ENCODE data around the gene HOTAIR. TPM values are rescaled to one million over a fixed set of nuclear protein-coding genes. Genes with fewer than 3 reads are reported as not detected.

The HOTAIR gene
- total RNA-seq, 1 donor from 2014 or later: not detected

DNA sequence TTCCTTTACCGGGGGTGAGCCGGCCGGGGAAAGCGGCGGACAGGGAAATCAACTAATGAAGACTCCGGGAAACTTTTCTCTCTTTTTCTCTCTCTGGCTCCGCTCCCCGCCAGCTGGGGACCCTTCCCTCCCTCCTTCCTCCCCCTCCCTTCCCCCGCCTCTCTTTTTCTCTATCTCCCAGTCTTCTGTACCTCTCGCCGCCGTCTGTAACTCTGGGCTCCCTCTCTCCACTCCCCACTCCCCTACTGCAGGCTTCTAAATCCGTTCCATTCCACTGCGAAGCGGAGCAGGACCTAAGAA, 8.7 kb downstream of the HOTAIR start:
- DNase-seq (ENCODE audit: low spot score, unreplicated experiment): no peak
- Mint-ChIP-seq H3K27me3 (peaks cover 98% of the 10 kb centered on the region), H3K27ac (no peak overlapping the region), H3K4me1 (ENCODE audit: low read depth) (no peaks in the 10 kb centered on the region), H3K36me3 (ENCODE audit: insufficient read depth) (no peaks in the 10 kb centered on the region), H3K4me3 (ENCODE audit: low read depth) (no peak overlapping the region), H3K9me3 (ENCODE audit: low read depth) (no peaks in the 10 kb centered on the region)
- TF ChIP-seq, protein P1, sequence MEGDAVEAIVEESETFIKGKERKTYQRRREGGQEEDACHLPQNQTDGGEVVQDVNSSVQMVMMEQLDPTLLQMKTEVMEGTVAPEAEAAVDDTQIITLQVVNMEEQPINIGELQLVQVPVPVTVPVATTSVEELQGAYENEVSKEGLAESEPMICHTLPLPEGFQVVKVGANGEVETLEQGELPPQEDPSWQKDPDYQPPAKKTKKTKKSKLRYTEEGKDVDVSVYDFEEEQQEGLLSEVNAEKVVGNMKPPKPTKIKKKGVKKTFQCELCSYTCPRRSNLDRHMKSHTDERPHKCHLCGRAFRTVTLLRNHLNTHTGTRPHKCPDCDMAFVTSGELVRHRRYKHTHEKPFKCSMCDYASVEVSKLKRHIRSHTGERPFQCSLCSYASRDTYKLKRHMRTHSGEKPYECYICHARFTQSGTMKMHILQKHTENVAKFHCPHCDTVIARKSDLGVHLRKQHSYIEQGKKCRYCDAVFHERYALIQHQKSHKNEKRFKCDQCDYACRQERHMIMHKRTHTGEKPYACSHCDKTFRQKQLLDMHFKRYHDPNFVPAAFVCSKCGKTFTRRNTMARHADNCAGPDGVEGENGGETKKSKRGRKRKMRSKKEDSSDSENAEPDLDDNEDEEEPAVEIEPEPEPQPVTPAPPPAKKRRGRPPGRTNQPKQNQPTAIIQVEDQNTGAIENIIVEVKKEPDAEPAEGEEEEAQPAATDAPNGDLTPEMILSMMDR (IDR thresholded peaks at IDR 0.05; ENCODE audit: unreplicated experiment): no peak

DNA sequence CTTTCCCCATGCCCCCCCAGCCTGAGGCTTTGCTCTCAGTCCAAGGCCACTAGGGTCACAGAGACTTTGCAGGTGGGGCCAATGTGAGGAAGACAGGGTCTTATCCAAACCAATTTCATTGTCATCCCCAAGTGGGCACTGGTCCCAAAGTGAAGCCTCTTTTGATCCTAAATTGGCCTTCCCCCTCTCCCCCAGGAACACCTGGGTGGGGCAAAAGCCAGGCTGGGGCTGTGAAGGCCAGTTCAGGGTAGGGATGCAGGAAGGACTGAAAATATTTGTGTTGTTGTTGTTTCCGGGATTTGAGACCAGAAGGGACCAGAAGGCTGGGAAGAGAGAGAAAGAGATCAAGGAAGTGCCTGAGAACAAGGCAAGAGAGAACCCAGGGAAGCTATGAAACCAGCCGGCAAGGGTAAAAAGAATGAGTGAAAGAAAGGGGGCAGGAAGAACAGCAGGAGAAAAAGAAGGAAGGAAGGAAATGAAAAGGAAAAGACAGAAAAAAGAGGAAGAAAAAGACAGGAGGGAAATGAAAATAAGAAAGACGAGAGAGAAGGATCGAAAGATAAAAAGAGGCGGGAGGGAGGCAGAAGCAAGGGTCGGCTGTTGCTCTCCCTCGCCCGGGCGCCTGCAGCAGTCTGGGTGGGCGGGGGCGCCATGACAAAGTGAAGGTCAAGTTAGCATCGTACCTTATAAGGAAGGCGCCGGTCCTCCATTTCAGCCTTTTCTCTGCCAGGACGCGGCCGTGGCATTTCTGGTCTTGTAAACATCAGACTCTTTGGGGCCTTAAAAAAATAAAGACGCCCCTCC, 9.3 kb downstream of the HOTAIR start:
- no peaks in the 10 kb centered on the region for H3K4me1 Mint-ChIP-seq (ENCODE audit: low read depth)
- no peaks in the 10 kb centered on the region for H3K36me3 Mint-ChIP-seq (ENCODE audit: insufficient read depth)
- H3K9me3 Mint-ChIP-seq (ENCODE audit: low read depth): no peaks in the 10 kb centered on the region
- TF ChIP-seq, protein P1 (IDR thresholded peaks at IDR 0.05; ENCODE audit: unreplicated experiment): no peak
- H3K27me3 Mint-ChIP-seq: peaks cover 98% of the 10 kb centered on the region
- H3K27ac Mint-ChIP-seq: no peak overlapping the region
- no peak overlapping the region for H3K4me3 Mint-ChIP-seq (ENCODE audit: low read depth)
- DNase-seq (ENCODE audit: low spot score, unreplicated experiment): no peak

DNA sequence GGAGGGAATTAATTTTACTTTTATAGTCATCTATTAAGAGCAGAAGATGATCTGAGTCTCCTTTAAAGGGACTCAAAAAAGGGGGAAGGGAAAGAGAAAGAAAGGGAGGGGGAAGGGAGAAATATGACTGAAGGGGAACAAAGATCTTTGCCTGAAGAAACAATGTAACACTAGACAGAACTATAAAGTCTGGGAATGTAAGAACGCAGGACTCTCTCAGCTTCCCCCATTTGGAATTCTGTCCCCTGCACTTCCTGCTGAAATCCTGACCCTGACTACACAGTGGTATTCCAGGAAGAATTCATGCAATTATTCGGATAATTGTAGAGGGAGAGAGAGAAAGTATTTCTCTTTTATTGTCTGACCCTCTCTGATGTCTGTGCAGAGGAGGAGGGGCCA, 10.4 kb downstream of the HOTAIR start:
- Mint-ChIP-seq H3K4me3 (ENCODE audit: low read depth) (no peak overlapping the region), H3K4me1 (ENCODE audit: low read depth) (no peaks in the 10 kb centered on the region), H3K9me3 (ENCODE audit: low read depth) (no peaks in the 10 kb centered on the region), H3K27me3 (peaks cover 98% of the 10 kb centered on the region), H3K27ac (no peak overlapping the region), H3K36me3 (ENCODE audit: insufficient read depth) (no peaks in the 10 kb centered on the region)
- TF ChIP-seq, protein P1 (IDR thresholded peaks at IDR 0.05; ENCODE audit: unreplicated experiment): no peak
- no peak for DNase-seq (ENCODE audit: low spot score, unreplicated experiment)

DNA sequence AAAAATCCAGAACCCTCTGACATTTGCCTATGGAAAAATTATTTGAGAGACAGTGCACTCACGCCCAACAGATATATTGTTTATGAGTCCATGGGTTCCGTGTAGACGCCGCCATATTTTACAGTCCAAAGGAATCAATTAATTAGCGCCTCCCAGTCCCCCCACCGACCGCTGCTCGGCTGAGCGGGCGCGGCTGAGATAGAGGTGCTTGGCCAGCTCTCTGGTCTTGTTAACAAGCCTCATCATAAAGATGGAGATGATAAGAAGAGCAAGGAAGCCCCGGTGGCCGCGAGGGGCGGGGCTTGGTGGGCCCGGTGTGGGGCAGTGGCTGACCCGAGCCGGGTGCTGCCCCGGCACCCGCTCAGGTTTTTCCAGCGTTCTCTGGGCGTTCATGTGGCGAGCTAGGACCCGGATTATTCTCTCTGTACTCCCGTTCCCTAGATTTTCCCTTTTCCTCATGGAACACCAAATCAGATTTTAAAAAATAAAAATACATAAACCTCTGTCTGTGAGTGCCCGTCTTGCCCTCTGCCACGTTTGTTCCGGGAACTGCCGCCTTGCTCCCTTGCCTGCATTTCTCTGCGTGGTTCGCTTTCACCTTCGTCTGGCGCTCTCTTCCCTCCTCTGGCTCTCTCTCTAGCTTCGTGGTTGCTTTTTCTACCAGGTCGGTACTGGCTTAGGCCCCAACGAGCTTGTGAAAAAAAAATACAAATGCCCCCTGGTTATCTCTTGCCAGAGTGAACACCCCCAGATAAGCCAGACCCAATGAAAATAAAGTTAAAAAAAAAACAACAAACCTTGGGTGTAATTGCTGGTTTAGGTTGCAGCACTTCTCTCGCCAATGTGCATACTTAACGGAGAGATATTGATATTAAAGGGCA, 11.1 kb downstream of the HOTAIR start:
- no peak for DNase-seq (ENCODE audit: low spot score, unreplicated experiment)
- no peaks in the 10 kb centered on the region for H3K36me3 Mint-ChIP-seq (ENCODE audit: insufficient read depth)
- peaks cover 98% of the 10 kb centered on the region for H3K27me3 Mint-ChIP-seq
- H3K9me3 Mint-ChIP-seq (ENCODE audit: low read depth): no peaks in the 10 kb centered on the region
- H3K27ac Mint-ChIP-seq: no peak overlapping the region
- TF ChIP-seq, protein P1 (IDR thresholded peaks at IDR 0.05; ENCODE audit: unreplicated experiment): no peak
- H3K4me3 Mint-ChIP-seq (ENCODE audit: low read depth): no peak overlapping the region
- no peaks in the 10 kb centered on the region for H3K4me1 Mint-ChIP-seq (ENCODE audit: low read depth)

DNA sequence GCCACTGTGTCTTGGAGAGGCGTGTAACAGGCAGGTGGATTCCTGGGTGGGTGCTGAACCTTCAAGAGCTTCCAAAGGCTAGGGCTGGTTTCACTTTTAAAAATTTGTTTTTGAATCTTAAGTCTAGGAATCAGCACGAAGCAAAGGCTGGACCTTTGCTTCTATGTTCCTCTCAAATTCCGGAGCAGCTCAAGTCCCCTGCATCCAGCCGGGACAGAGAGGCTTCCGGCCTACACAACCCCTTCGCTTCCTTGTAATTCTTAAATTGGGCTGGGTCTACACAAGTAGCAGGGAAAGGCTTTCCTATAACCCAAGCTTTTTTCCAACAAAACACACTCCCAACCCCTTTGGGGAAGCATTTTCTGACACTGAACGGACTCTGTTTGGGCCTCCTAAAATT, 11.7 kb downstream of the HOTAIR start:
- Mint-ChIP-seq H3K27me3 (peaks cover 98% of the 10 kb centered on the region), H3K4me3 (ENCODE audit: low read depth) (no peak overlapping the region), H3K9me3 (ENCODE audit: low read depth) (no peaks in the 10 kb centered on the region), H3K4me1 (ENCODE audit: low read depth) (no peaks in the 10 kb centered on the region), H3K36me3 (ENCODE audit: insufficient read depth) (no peaks in the 10 kb centered on the region), H3K27ac (no peak overlapping the region)
- no peak for DNase-seq (ENCODE audit: low spot score, unreplicated experiment)
- TF ChIP-seq, protein P1 (IDR thresholded peaks at IDR 0.05; ENCODE audit: unreplicated experiment): no peak

Data from progenitor cell of endocrine pancreas (in vitro differentiated cells).